Measurements from ENCODE around the gene CORT.

DNA sequence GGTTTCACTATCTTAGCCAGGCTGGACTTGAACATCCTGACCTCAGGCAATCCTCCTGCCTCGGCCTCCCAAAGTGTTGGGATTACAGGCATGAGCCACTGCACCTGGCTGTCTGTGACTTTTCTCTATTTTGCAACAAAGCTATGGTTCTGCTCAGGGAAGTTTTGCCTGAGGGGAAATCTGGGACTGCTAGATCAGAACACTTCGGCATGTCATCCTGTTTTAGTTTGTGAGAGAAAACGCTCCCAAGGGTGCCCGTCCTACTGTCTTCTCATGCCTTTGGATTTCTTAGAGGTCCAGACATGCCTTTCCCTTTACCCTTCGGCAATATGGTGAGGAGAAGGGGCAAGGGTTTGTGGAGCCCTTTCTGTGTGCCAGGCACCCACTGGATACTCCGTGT is 5.6 kb upstream of the CORT start:
- TF ChIP-seq, protein P1, sequence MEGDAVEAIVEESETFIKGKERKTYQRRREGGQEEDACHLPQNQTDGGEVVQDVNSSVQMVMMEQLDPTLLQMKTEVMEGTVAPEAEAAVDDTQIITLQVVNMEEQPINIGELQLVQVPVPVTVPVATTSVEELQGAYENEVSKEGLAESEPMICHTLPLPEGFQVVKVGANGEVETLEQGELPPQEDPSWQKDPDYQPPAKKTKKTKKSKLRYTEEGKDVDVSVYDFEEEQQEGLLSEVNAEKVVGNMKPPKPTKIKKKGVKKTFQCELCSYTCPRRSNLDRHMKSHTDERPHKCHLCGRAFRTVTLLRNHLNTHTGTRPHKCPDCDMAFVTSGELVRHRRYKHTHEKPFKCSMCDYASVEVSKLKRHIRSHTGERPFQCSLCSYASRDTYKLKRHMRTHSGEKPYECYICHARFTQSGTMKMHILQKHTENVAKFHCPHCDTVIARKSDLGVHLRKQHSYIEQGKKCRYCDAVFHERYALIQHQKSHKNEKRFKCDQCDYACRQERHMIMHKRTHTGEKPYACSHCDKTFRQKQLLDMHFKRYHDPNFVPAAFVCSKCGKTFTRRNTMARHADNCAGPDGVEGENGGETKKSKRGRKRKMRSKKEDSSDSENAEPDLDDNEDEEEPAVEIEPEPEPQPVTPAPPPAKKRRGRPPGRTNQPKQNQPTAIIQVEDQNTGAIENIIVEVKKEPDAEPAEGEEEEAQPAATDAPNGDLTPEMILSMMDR (conservative IDR thresholded peaks at IDR 0.05; ENCODE audit: low read length): no peak
- TF ChIP-seq EZH2phosphoT487 (IDR thresholded peaks at IDR 0.05; ENCODE audit: borderline replicate concordance, low read depth, low read length): no peak

Data from OCI-LY7 (cell line).